Gastrocnemius medialis (tissue), 4 donors: Measurements from ENCODE around the gene YKT6.

Experiments
- CTCF ChIP-seq, 5 experiments: fragments of 450-650 bp in 3 of 5; fragments of 200-600 bp in 2 of 5; sonication (generic) in 2 of 5; IDR thresholded peaks in 4 of 5; conservative IDR thresholded peaks in 1 of 5; 1 replicate in 4 of 5; 2 replicates in 1 of 5; pipeline ENCODE4 v1.5.1; 2016 to 2019; ENCODE audit warnings: antibody characterized with exemption in 5 of 5, mild to moderate bottlenecking in 3 of 5, moderate library complexity in 3 of 5
- POLR2A ChIP-seq, 2 donors: fragments of 450-650 bp; IDR thresholded peaks; one replicate each; pipeline ENCODE4 v1.6.1; 2017; ENCODE audit warnings: antibody characterized with exemption in 2 of 2, mild to moderate bottlenecking in 2 of 2, moderate library complexity in 2 of 2

- TF ChIP-seq CTCF (IDR thresholded peaks at IDR 0.05 in 4 of 5, conservative IDR thresholded peaks at IDR 0.05 in 1 of 5) (no peak), POLR2A (IDR thresholded peaks at IDR 0.05) (no peak)
These were observed 39.6 kb downstream of the YKT6 start for GRCh38 chr7:44240376-44240775.
